Gastrocnemius medialis (tissue), 4 donors: ENCODE measurements around the gene RPA1.

ENCODE experiments used
- CTCF ChIP-seq, 5 experiments: fragments of 450-650 bp in 3 of 5; fragments of 200-600 bp in 2 of 5; sonication (generic) in 2 of 5; IDR thresholded peaks in 4 of 5; conservative IDR thresholded peaks in 1 of 5; 1 replicate in 4 of 5; 2 replicates in 1 of 5; pipeline ENCODE4 v1.5.1; 2016 to 2019; ENCODE audit warnings: antibody characterized with exemption in 5 of 5, mild to moderate bottlenecking in 3 of 5, moderate library complexity in 3 of 5
- POLR2A ChIP-seq, 2 donors: fragments of 450-650 bp; IDR thresholded peaks; one replicate each; pipeline ENCODE4 v1.6.1; 2017; ENCODE audit warnings: antibody characterized with exemption in 2 of 2, mild to moderate bottlenecking in 2 of 2, moderate library complexity in 2 of 2

DNA sequence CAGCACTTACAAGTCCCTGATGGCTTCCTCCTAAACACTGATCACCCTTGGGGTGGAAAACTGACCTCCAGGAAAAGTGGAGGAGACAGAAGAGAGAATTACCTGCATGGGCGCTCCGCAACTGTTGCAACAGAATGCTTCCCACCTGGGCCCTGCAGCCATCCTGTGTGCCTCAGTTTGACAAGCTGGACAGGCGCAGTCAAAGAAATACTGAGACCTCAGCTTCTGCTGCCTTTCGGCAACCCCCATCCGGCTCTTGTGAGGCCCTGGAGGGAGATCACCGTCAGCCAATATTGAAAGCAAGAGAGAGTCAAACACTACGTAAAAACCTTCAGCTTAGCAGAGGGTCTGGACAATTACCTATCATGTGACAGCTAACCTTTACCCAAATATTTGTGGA is 43.1 kb upstream of the RPA1 start:
- no peak for TF ChIP-seq CTCF (IDR thresholded peaks at IDR 0.05 in 4 of 5, conservative IDR thresholded peaks at IDR 0.05 in 1 of 5)
- no peak for TF ChIP-seq POLR2A (IDR thresholded peaks at IDR 0.05)
